CD4-positive, alpha-beta T cell (primary cell): ENCODE measurements around the gene FBXL12. TPM values are rescaled to one million over a fixed set of nuclear protein-coding genes. Genes with fewer than 3 reads are reported as not detected.

Experiments used
- ATAC-seq: fragments of 200-7000 bp; cut with Tn5 transposase; one replicate; pipeline ENCODE4 v1.10.0; 2022; ENCODE audit warnings: mild to moderate bottlenecking; ENCODE audit not compliant: poor library complexity
- CTCF ChIA-PET: fragments of 350-600 bp; sonication (Branson Sonifier 250); formaldehyde crosslinking; loops from one replicate; lab custom pipeline; 2021; ENCODE audit warnings: antibody characterized with exemption, inconsistent platforms; lab: Charles Lee
- POLR2A ChIA-PET: fragments of 350-600 bp; sonication (Branson Sonifier 250); formaldehyde crosslinking; loops from one replicate; lab custom pipeline; 2021; ENCODE audit warnings: antibody characterized with exemption, inconsistent platforms; lab: Charles Lee
- DNase-seq, 14 experiments: peaks; one replicate each; pipeline ENCODE4 v3.0.0-alpha.2; 2013 to 2020; ENCODE audit warnings: mixed read lengths in 2 of 14
- H3K27ac ChIP-seq, 2 donors: one replicate each; pipeline versions ENCODE4 v1.5.1 to v1.7.0; 2013; ENCODE audit warnings: low read length in 2 of 2, low read depth in 1 of 2, mild to moderate bottlenecking in 1 of 2
- H3K27me3 ChIP-seq, 2 experiments: 1 replicate in 1 of 2; 2 replicates in 1 of 2; pipeline versions ENCODE4 v1.6.1 to v1.7.0; 2013; ENCODE audit warnings: low read length in 2 of 2, control low read depth in 1 of 2, mild to moderate bottlenecking in 1 of 2, moderate library complexity in 1 of 2; ENCODE audit not compliant: insufficient read depth in 2 of 2, control insufficient read depth in 1 of 2
- H3K36me3 ChIP-seq: one replicate; pipeline ENCODE4 v1.6.1; 2013; ENCODE audit warnings: low read length, control low read depth; ENCODE audit not compliant: insufficient read depth
- H3K4me1 ChIP-seq: one replicate; pipeline ENCODE4 v1.6.1; 2013; ENCODE audit warnings: low read length, control low read depth; ENCODE audit not compliant: insufficient read depth
- H3K4me3 ChIP-seq: one replicate; pipeline ENCODE4 v1.5.1; 2013; ENCODE audit warnings: mild to moderate bottlenecking, low read length, moderate library complexity
- H3K9me3 ChIP-seq, 2 experiments: 1 replicate in 1 of 2; 2 replicates in 1 of 2; pipeline versions ENCODE4 v1.6.1 to v1.7.0; 2013; ENCODE audit warnings: low read length in 2 of 2, mild to moderate bottlenecking in 2 of 2, control low read depth in 1 of 2, moderate library complexity in 1 of 2; ENCODE audit not compliant: control insufficient read depth in 1 of 2, insufficient read depth in 1 of 2
- H3K27ac Mint-ChIP-seq: one replicate; pipeline ENCODE4 v1.8.0; 2020; ENCODE audit warnings: mixed read lengths
- H3K27me3 Mint-ChIP-seq: one replicate; pipeline ENCODE4 v1.8.0; 2021; ENCODE audit warnings: mixed read lengths
- H3K36me3 Mint-ChIP-seq: one replicate; pipeline ENCODE4 v1.8.0; 2021; ENCODE audit warnings: low read depth, mixed read lengths
- H3K4me1 Mint-ChIP-seq: one replicate; pipeline ENCODE4 v1.8.0; 2021; ENCODE audit warnings: low read depth, mixed read lengths
- H3K4me3 Mint-ChIP-seq: one replicate; pipeline ENCODE4 v1.8.0; 2020; ENCODE audit warnings: mild to moderate bottlenecking, mixed read lengths
- H3K9me3 Mint-ChIP-seq: one replicate; pipeline ENCODE4 v1.8.0; 2020; ENCODE audit warnings: mixed read lengths
- intact Hi-C, 2 experiments: fragments of 100-400 bp; cut with DNase I in 1 of 2; cut with micrococcal nuclease in 1 of 2; formaldehyde crosslinking; loops; one replicate each; pipeline versions ENCODE4 v1.15.1 to v1.9.0; 2023 to 2025; cut with DNase I, micrococcal nuclease
- total RNA-seq, 174 experiments: library from RNA in 2 of 174; stranded (reverse) in 2 of 174; gene quantifications; one replicate each; pipeline ENCODE4 v1.2.3 and lab custom pipeline; 2021 to 2026
- TF ChIP-seq, protein P1 (sequence below): fragments of 200-600 bp; IDR thresholded peaks from one replicate; pipeline ENCODE4 v1.8.0; 2022; ENCODE audit warnings: antibody characterized with exemption, mild to moderate bottlenecking

The FBXL12 gene
- total RNA-seq, 2 experiments from 2014 or later = 33.4 to 38.4 TPM

DNA sequence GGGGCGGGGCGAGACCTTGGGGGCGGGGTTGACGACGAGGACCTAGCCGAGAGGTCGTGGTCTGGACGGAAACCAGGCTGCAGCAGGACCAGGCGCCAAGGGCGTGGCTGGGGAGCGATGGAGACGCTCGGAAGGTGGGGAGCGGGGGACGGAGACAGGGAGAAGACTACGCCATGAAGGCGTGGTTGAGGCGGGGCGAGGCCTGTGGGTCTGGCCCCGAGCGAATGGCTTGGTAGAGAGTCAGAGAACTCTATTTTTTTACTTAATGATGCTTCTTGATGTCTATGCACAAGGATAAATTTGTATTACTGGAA, 674 bp upstream of the FBXL12 start:
- Mint-ChIP-seq H3K27me3 (no peaks in the 10 kb centered on the region), H3K4me1 (peaks cover 36% of the 10 kb centered on the region), H3K27ac (peak overlapping the region; percentile 92), H3K9me3 (no peaks in the 10 kb centered on the region), H3K36me3 (peaks cover 42% of the 10 kb centered on the region), H3K4me3 (peak overlapping the region; percentile 95)
- Histone ChIP-seq H3K9me3 (peaks cover 0 to 7% of the 10 kb centered on the region in 2 experiments), H3K4me1 (peaks cover 25% of the 10 kb centered on the region), H3K36me3 (peaks cover 5% of the 10 kb centered on the region), H3K27me3 (no peaks in the 10 kb centered on the region), H3K4me3 (peak overlapping the region; percentile 95), H3K27ac (peak overlapping the region; percentile 48 to 97)
- TF ChIP-seq, protein P1, sequence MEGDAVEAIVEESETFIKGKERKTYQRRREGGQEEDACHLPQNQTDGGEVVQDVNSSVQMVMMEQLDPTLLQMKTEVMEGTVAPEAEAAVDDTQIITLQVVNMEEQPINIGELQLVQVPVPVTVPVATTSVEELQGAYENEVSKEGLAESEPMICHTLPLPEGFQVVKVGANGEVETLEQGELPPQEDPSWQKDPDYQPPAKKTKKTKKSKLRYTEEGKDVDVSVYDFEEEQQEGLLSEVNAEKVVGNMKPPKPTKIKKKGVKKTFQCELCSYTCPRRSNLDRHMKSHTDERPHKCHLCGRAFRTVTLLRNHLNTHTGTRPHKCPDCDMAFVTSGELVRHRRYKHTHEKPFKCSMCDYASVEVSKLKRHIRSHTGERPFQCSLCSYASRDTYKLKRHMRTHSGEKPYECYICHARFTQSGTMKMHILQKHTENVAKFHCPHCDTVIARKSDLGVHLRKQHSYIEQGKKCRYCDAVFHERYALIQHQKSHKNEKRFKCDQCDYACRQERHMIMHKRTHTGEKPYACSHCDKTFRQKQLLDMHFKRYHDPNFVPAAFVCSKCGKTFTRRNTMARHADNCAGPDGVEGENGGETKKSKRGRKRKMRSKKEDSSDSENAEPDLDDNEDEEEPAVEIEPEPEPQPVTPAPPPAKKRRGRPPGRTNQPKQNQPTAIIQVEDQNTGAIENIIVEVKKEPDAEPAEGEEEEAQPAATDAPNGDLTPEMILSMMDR = no peak
- ChIA-PET POLR2A (interaction anchor here (0.7 to 2.0 kb wide), 8 partner anchors 9 to 145 kb away, joined by 3 to 11 read pairs (median 4); partner anchors contain the start of genes PIN1, UBL5, ZNF562 and ZNF846), CTCF (interaction anchor here (1.0 kb wide), 1 partner anchor 614 kb away, joined by 3 read pairs; no protein-coding TSS in a partner anchor)
- ATAC-seq (peak; percentile 13), DNase-seq (no peak)
- intact Hi-C loops = loop anchor here (1.0 to 5.0 kb wide), 6 partner anchors 8 to 52 kb away; partner anchors contain the start of genes PIN1 (in 1 of the 2), UBL5 (in 1 of the 2) and ZNF846 (in 1 of the 2)

DNA sequence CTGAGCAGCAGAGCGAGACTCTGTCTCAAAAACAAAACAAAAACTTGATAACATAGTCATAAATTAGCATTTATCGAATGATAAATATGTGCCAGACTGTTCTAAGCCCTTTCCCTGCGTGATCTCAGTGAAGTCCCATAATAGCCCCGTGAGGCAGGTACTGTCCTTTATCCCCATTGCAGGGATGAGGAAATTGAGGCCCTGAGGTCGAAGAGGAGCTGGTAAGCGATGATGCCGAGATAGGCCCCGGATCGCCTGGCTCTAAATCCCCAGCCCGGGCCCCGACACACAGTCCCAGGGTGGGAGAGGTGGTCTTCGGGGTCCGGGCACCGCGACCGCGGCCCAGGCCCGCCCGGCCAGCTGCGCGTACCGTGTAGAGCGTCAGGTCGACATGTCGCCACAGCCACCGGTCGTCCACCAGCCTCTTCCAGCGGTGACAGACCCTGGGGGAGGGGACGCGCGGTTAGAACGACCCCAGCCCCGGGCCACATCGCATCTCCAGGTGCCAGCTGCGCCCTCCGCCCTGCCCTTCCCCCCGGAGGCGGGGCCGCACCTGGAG, 625 bp downstream of the FBXL12 start:
- ChIA-PET CTCF (interaction anchor here (0.5 to 1.0 kb wide), 2 partner anchors 613 to 1040 kb away, joined by 3 to 4 read pairs; no protein-coding TSS in a partner anchor), POLR2A (interaction anchor here (0.6 to 2.0 kb wide), 9 partner anchors 9 to 1634 kb away, joined by 3 to 11 read pairs (median 4); partner anchors contain the start of genes PIN1, UBL5 and ZNF846)
- peak overlapping the region; percentile 95 for H3K4me3 Mint-ChIP-seq
- peaks cover 40% of the 10 kb centered on the region for H3K4me1 Mint-ChIP-seq
- peak overlapping the region; percentile 97 to 100 for H3K27ac ChIP-seq
- H3K9me3 Mint-ChIP-seq = no peaks in the 10 kb centered on the region
- intact Hi-C loops = loop anchor here (2.0 to 5.0 kb wide), 2 partner anchors 21 to 51 kb away; partner anchors contain the start of gene ZNF846 (in 1 of the 2)
- TF ChIP-seq, protein P1 = no peak
- ATAC-seq (no peak), DNase-seq (no peak)
- peaks cover 3% of the 10 kb centered on the region for H3K36me3 ChIP-seq
- H3K27me3 ChIP-seq = no peaks in the 10 kb centered on the region
- H3K4me1 ChIP-seq = peaks cover 25% of the 10 kb centered on the region
- peak overlapping the region; percentile 92 for H3K27ac Mint-ChIP-seq
- H3K36me3 Mint-ChIP-seq = peaks cover 48% of the 10 kb centered on the region
- no peaks in the 10 kb centered on the region for H3K27me3 Mint-ChIP-seq
- H3K4me3 ChIP-seq = peak overlapping the region; percentile 95
- H3K9me3 ChIP-seq = peaks cover 0 to 7% of the 10 kb centered on the region in 2 experiments

- Mint-ChIP-seq H3K4me1 (peaks cover 35% of the 10 kb centered on the region), H3K27ac (no peak overlapping the region), H3K27me3 (no peaks in the 10 kb centered on the region), H3K36me3 (peaks cover 33% of the 10 kb centered on the region), H3K4me3 (no peak overlapping the region), H3K9me3 (no peaks in the 10 kb centered on the region)
- Histone ChIP-seq H3K36me3 (peaks cover 22% of the 10 kb centered on the region), H3K27me3 (no peaks in the 10 kb centered on the region), H3K4me3 (no peak overlapping the region), H3K4me1 (peaks cover 46% of the 10 kb centered on the region), H3K9me3 (peaks cover 0 to 7% of the 10 kb centered on the region in 2 experiments), H3K27ac (no peak overlapping the region)
- CTCF ChIA-PET = no interaction called here
- DNase-seq (no peak), ATAC-seq (no peak)
- POLR2A ChIA-PET = no interaction called here
- TF ChIP-seq, protein P1 = no peak
- intact Hi-C loops = no loop called here
Measured at GRCh38 chr19:9811139-9811538, 7.7 kb downstream of the FBXL12 start.
